Glutamatergic neuron (in vitro differentiated cells): ENCODE results near the gene CREB5. TPM values are rescaled to one million over a fixed set of nuclear protein-coding genes. Genes with fewer than 3 reads are reported as not detected.

Source experiments
- DNase-seq: peaks from one replicate; pipeline ENCODE4 v3.0.0; 2022
- H3K27ac Mint-ChIP-seq: one replicate; pipeline ENCODE4 v1.8.0; 2020; ENCODE audit warnings: mild to moderate bottlenecking, mixed read lengths, inconsistent platforms; ENCODE audit not compliant: unreplicated experiment
- H3K27me3 Mint-ChIP-seq: one replicate; pipeline ENCODE4 v1.8.0; 2020; ENCODE audit warnings: mild to moderate bottlenecking, moderate library complexity, mixed read lengths, inconsistent platforms; ENCODE audit not compliant: unreplicated experiment
- H3K36me3 Mint-ChIP-seq: one replicate; pipeline ENCODE4 v1.8.0; 2020; ENCODE audit warnings: mild to moderate bottlenecking, mixed read lengths, inconsistent platforms; ENCODE audit not compliant: unreplicated experiment
- H3K4me1 Mint-ChIP-seq: one replicate; pipeline ENCODE4 v1.8.0; 2020; ENCODE audit warnings: mild to moderate bottlenecking, low read depth, mixed read lengths, inconsistent platforms; ENCODE audit not compliant: unreplicated experiment
- H3K4me3 Mint-ChIP-seq: one replicate; pipeline ENCODE4 v1.8.0; 2020; ENCODE audit warnings: mild to moderate bottlenecking, mixed read lengths, inconsistent platforms; ENCODE audit not compliant: unreplicated experiment
- H3K9me3 Mint-ChIP-seq: one replicate; pipeline ENCODE4 v1.8.0; 2020; ENCODE audit warnings: mild to moderate bottlenecking, moderate library complexity, mixed read lengths, inconsistent platforms; ENCODE audit not compliant: unreplicated experiment
- total RNA-seq: library from RNA; stranded (reverse); fragmentation: NEBNext Ultra II Directional; extraction: Animal tissue kit (Norgen Biotek cat#: 25700); gene quantifications from one replicate; pipeline ENCODE4 v1.2.1, GENCODE V29; 2021; ENCODE audit not compliant: unreplicated experiment
- TF ChIP-seq, protein P1 (sequence below): fragments of 200-600 bp; sonication (generic); IDR thresholded peaks from one replicate; pipeline ENCODE4 v1.5.0; 2021; ENCODE audit not compliant: partially characterized antibody, unreplicated experiment

Gene CREB5
- total RNA-seq, 1 donor from 2014 or later = 50.4 TPM

GRCh38 chr7:28773423-28774145 lies 361.3 kb downstream of the CREB5 start:
- Mint-ChIP-seq H3K27ac (no peak overlapping the region), H3K36me3 (no peaks in the 10 kb centered on the region), H3K27me3 (no peaks in the 10 kb centered on the region), H3K4me1 (no peaks in the 10 kb centered on the region), H3K9me3 (no peaks in the 10 kb centered on the region), H3K4me3 (no peak overlapping the region)
- TF ChIP-seq, protein P1, sequence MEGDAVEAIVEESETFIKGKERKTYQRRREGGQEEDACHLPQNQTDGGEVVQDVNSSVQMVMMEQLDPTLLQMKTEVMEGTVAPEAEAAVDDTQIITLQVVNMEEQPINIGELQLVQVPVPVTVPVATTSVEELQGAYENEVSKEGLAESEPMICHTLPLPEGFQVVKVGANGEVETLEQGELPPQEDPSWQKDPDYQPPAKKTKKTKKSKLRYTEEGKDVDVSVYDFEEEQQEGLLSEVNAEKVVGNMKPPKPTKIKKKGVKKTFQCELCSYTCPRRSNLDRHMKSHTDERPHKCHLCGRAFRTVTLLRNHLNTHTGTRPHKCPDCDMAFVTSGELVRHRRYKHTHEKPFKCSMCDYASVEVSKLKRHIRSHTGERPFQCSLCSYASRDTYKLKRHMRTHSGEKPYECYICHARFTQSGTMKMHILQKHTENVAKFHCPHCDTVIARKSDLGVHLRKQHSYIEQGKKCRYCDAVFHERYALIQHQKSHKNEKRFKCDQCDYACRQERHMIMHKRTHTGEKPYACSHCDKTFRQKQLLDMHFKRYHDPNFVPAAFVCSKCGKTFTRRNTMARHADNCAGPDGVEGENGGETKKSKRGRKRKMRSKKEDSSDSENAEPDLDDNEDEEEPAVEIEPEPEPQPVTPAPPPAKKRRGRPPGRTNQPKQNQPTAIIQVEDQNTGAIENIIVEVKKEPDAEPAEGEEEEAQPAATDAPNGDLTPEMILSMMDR = no peak
- no peak for DNase-seq

DNA sequence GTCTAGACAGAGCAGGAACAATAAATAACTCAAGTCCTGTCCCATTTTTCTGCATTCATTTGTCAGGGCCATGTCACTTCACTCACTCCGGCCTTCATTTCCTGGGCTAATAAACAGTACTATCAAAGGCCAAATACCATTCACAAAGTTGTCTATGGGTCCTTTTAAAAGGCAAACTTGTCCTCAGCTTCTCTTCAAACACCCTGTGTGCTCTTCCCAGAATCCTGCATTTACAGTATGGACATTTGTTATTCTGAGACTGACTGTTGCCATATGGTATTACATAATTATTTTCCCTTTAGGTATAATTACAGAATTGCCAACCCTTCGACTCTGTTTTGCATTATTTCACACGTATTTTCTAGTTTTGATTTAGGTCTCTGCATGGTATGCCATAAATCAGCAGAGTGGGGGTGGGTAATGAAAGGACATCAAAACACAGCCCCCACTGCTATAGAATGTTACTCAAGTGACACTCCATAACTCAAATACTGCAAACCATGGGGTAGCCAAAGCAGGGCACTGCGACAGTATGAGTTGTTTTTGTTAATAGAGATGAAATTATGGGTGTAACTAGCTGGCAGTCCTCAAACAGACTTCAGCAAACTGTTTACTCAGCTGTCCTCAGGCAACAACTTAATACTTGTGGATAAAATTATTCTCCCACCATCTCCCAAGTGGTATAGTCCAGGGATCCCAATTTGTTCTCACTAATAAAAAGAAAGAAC lies 362.1 kb downstream of the CREB5 start:
- H3K9me3 Mint-ChIP-seq = no peaks in the 10 kb centered on the region

DNA sequence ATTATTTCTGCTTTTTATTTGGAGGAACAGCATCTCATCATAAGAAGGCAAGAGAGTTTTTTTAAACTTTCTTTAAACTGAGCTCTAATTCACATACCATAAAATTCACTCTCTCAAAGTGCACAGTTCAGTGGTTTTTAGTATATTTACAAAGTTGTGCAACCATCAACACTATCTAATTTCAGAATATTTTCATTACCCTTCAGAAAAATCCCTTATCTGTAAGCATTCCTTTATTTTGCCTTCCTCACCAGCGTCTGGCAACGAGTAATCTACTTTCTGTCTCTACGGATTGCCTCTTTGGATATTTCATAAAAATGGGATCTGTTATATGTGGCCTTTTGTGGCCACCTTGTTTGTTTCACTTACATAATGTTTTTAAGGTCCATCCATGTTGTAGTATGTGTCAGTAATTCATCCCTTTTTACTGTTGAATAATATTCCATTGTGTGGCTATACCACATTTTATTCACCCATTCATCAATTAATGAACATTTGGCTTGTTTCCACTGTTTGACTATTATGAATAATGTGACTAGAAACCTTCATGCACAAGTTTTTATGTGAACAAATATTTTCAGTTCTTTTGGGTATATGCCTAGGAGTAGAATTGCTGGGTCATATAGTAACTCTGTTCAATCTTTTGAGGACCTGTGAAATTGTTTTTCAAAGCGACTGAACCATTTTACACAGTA lies 364.3 kb downstream of the CREB5 start:
- Mint-ChIP-seq H3K4me3 (no peak overlapping the region), H3K27ac (no peak overlapping the region), H3K36me3 (no peaks in the 10 kb centered on the region), H3K27me3 (peaks cover 2% of the 10 kb centered on the region), H3K9me3 (peaks cover 5% of the 10 kb centered on the region), H3K4me1 (peaks cover 16% of the 10 kb centered on the region)
- TF ChIP-seq, protein P1 = no peak
- no peak for DNase-seq

More for the DNA sequence above, 362.1 kb downstream of the CREB5 start:
- TF ChIP-seq, protein P1 = no peak
- Mint-ChIP-seq H3K4me1 (no peaks in the 10 kb centered on the region), H3K4me3 (no peak overlapping the region), H3K27me3 (no peaks in the 10 kb centered on the region), H3K27ac (no peak overlapping the region), H3K36me3 (no peaks in the 10 kb centered on the region)
- DNase-seq = no peak

GRCh38 chr7:28778786-28779185 lies 366.5 kb downstream of the CREB5 start:
- TF ChIP-seq, protein P1 = no peak

More at GRCh38 chr7:28778786-28779185, 366.5 kb downstream of the CREB5 start:
- Mint-ChIP-seq H3K4me1 (peaks cover 27% of the 10 kb centered on the region), H3K36me3 (no peaks in the 10 kb centered on the region), H3K4me3 (no peak overlapping the region), H3K9me3 (peaks cover 5% of the 10 kb centered on the region), H3K27me3 (peaks cover 2% of the 10 kb centered on the region), H3K27ac (no peak overlapping the region)
- DNase-seq = no peak
